Karpas-422 (cell line): ENCODE data around the gene SH3YL1. TPM values are rescaled to one million over a fixed set of nuclear protein-coding genes. Genes with fewer than 3 reads are reported as not detected.

Source experiments
- DNase-seq: peaks from one replicate; pipeline ENCODE4 v3.0.0-alpha.2; 2015
- H2AFZ ChIP-seq: fragments of 200-600 bp; sonication (generic); 2 replicates; pipeline ENCODE4 v1.6.1; 2014; ENCODE audit warnings: antibody characterized with exemption, low read length, mixed read lengths
- H3K27ac ChIP-seq: fragments of 200-600 bp; sonication (generic); 2 replicates; pipeline ENCODE4 v1.5.1; 2014; ENCODE audit warnings: mild to moderate bottlenecking, low read length, moderate library complexity
- H3K27me3 ChIP-seq: fragments of 200-600 bp; sonication (generic); 2 replicates; pipeline ENCODE4 v1.6.1; 2014; ENCODE audit warnings: low read length, mixed read lengths
- H3K36me3 ChIP-seq: fragments of 200-600 bp; sonication (generic); 2 replicates; pipeline ENCODE4 v1.6.1; 2014; ENCODE audit warnings: low read length, mixed read lengths; ENCODE audit not compliant: insufficient read depth
- H3K4me1 ChIP-seq: fragments of 200-600 bp; sonication (generic); 2 replicates; pipeline ENCODE4 v1.6.1; 2014; ENCODE audit warnings: mild to moderate bottlenecking, low read length, mixed read lengths
- H3K4me2 ChIP-seq: fragments of 200-600 bp; sonication (generic); 2 replicates; pipeline ENCODE4 v1.6.1; 2014; ENCODE audit warnings: low read length, low read depth, mild to moderate bottlenecking; ENCODE audit not compliant: poor library complexity, severe bottlenecking
- H3K4me3 ChIP-seq: fragments of 200-600 bp; sonication (generic); 2 replicates; pipeline ENCODE4 v1.5.1; 2014; ENCODE audit warnings: mild to moderate bottlenecking, antibody characterized with exemption, low read length, mixed read lengths
- H3K79me2 ChIP-seq: fragments of 200-600 bp; sonication (generic); 2 replicates; pipeline ENCODE4 v1.6.1; 2014; ENCODE audit warnings: mild to moderate bottlenecking, low read length, mixed read lengths
- H3K9ac ChIP-seq: fragments of 200-600 bp; sonication (generic); 2 replicates; pipeline ENCODE4 v1.6.0; 2014; ENCODE audit warnings: low read length
- H3K9me2 ChIP-seq: fragments of 200-600 bp; sonication (generic), shearing (Covaris generic); replicated peaks from 2 replicates; pipeline ENCODE4 v1.6.0; 2014; ENCODE audit warnings: mild to moderate bottlenecking, low read length, moderate library complexity; ENCODE audit not compliant: insufficient read depth
- H3K9me3 ChIP-seq: fragments of 300-700, 200-600 bp; sonication (generic); 2 replicates; pipeline ENCODE4 v1.6.1; 2014; ENCODE audit warnings: low read length, mixed read lengths
- H4K20me1 ChIP-seq: fragments of 200-600 bp; sonication (generic); 2 replicates; pipeline ENCODE4 v1.6.1; 2014; ENCODE audit warnings: mild to moderate bottlenecking, antibody characterized with exemption, low read length, low read depth; ENCODE audit not compliant: insufficient read depth
- total RNA-seq: library from RNA; depleted of rRNA; stranded (reverse); fragments of >200 nt; shearing (Covaris generic); gene quantifications from 2 replicates; pipeline ENCODE4 v1.2.3, GENCODE V29; 2014; ENCODE audit warnings: low replicate concordance

SH3YL1 gene
- total RNA-seq, 1 experiment from 2014 or later, result 20.6 TPM

GRCh38 chr2:234421-234820 lies 29.4 kb downstream of the SH3YL1 start:
- no peaks in the 10 kb centered on the region for H4K20me1 ChIP-seq
- no peak for DNase-seq
- no peak overlapping the region for H3K4me2 ChIP-seq
- H3K4me3 ChIP-seq, result no peak overlapping the region
- H3K27ac ChIP-seq, result no peak overlapping the region
- H3K4me1 ChIP-seq, result no peaks in the 10 kb centered on the region
- H2AFZ ChIP-seq, result no peak overlapping the region
- H3K27me3 ChIP-seq, result no peaks in the 10 kb centered on the region
- H3K9me2 ChIP-seq, result no peaks in the 10 kb centered on the region
- no peaks in the 10 kb centered on the region for H3K79me2 ChIP-seq
- H3K9me3 ChIP-seq, result no peaks in the 10 kb centered on the region
- no peak overlapping the region for H3K9ac ChIP-seq
- H3K36me3 ChIP-seq, result no peaks in the 10 kb centered on the region

- Histone ChIP-seq H3K27me3 (no peaks in the 10 kb centered on the region), H2AFZ (no peak overlapping the region), H3K4me2 (no peak overlapping the region), H3K9me2 (no peaks in the 10 kb centered on the region), H3K9me3 (no peaks in the 10 kb centered on the region), H3K4me1 (no peaks in the 10 kb centered on the region), H3K27ac (no peak overlapping the region), H3K9ac (no peak overlapping the region), H3K36me3 (no peaks in the 10 kb centered on the region), H3K79me2 (no peaks in the 10 kb centered on the region), H3K4me3 (no peak overlapping the region), H4K20me1 (no peaks in the 10 kb centered on the region)
- DNase-seq, result no peak
Measured at GRCh38 chr2:233030-233429, 30.8 kb downstream of the SH3YL1 start.

- Histone ChIP-seq H3K9ac (no peak overlapping the region), H3K9me2 (no peaks in the 10 kb centered on the region), H4K20me1 (no peaks in the 10 kb centered on the region), H3K27me3 (no peaks in the 10 kb centered on the region), H3K36me3 (no peaks in the 10 kb centered on the region), H3K4me2 (no peak overlapping the region), H3K4me3 (no peak overlapping the region), H2AFZ (no peak overlapping the region), H3K4me1 (no peaks in the 10 kb centered on the region), H3K9me3 (no peaks in the 10 kb centered on the region), H3K27ac (no peak overlapping the region), H3K79me2 (no peaks in the 10 kb centered on the region)
- DNase-seq, result no peak
Measured at GRCh38 chr2:231521-232185, 32.2 kb downstream of the SH3YL1 start.

GRCh38 chr2:228518-229278 lies 35.1 kb downstream of the SH3YL1 start:
- Histone ChIP-seq H3K4me1 (no peaks in the 10 kb centered on the region), H3K9ac (no peak overlapping the region), H3K9me2 (no peaks in the 10 kb centered on the region), H3K4me3 (no peak overlapping the region), H3K79me2 (no peaks in the 10 kb centered on the region), H3K36me3 (no peaks in the 10 kb centered on the region), H3K27me3 (no peaks in the 10 kb centered on the region), H3K27ac (no peak overlapping the region), H3K4me2 (no peak overlapping the region), H2AFZ (no peak overlapping the region), H3K9me3 (no peaks in the 10 kb centered on the region), H4K20me1 (no peaks in the 10 kb centered on the region)
- DNase-seq, result no peak

GRCh38 chr2:228115-228514 lies 35.7 kb downstream of the SH3YL1 start:
- Histone ChIP-seq H3K79me2 (no peaks in the 10 kb centered on the region), H2AFZ (no peak overlapping the region), H3K27me3 (no peaks in the 10 kb centered on the region), H4K20me1 (no peaks in the 10 kb centered on the region), H3K9ac (no peak overlapping the region), H3K36me3 (no peaks in the 10 kb centered on the region), H3K4me2 (no peak overlapping the region), H3K4me1 (no peaks in the 10 kb centered on the region), H3K27ac (no peak overlapping the region), H3K9me3 (no peaks in the 10 kb centered on the region), H3K4me3 (no peak overlapping the region), H3K9me2 (no peaks in the 10 kb centered on the region)
- DNase-seq, result no peak

- Histone ChIP-seq H3K4me2 (no peak overlapping the region), H3K79me2 (no peaks in the 10 kb centered on the region), H3K27me3 (no peaks in the 10 kb centered on the region), H4K20me1 (no peaks in the 10 kb centered on the region), H3K27ac (no peak overlapping the region), H3K4me3 (no peak overlapping the region), H3K9me3 (no peaks in the 10 kb centered on the region), H3K9ac (no peak overlapping the region), H2AFZ (no peak overlapping the region), H3K36me3 (no peaks in the 10 kb centered on the region), H3K9me2 (no peaks in the 10 kb centered on the region), H3K4me1 (no peaks in the 10 kb centered on the region)
- no peak for DNase-seq
Measured at GRCh38 chr2:223971-224760, 39.7 kb downstream of the SH3YL1 start.

- H3K36me3 ChIP-seq, result no peaks in the 10 kb centered on the region
- H3K27me3 ChIP-seq, result no peaks in the 10 kb centered on the region
- no peak overlapping the region for H3K9ac ChIP-seq
- H3K9me3 ChIP-seq, result no peaks in the 10 kb centered on the region
- no peak overlapping the region for H3K4me2 ChIP-seq
- no peaks in the 10 kb centered on the region for H3K4me1 ChIP-seq
- no peaks in the 10 kb centered on the region for H3K9me2 ChIP-seq
- DNase-seq, result no peak
- H2AFZ ChIP-seq, result no peak overlapping the region
- H3K27ac ChIP-seq, result no peak overlapping the region
- no peaks in the 10 kb centered on the region for H3K79me2 ChIP-seq
- no peaks in the 10 kb centered on the region for H4K20me1 ChIP-seq
- H3K4me3 ChIP-seq, result no peak overlapping the region
Measured at GRCh38 chr2:223451-223850, 40.4 kb downstream of the SH3YL1 start.

- Histone ChIP-seq H3K27me3 (no peaks in the 10 kb centered on the region), H4K20me1 (no peaks in the 10 kb centered on the region), H3K79me2 (no peaks in the 10 kb centered on the region), H3K9me3 (no peaks in the 10 kb centered on the region), H2AFZ (no peak overlapping the region), H3K27ac (no peak overlapping the region), H3K9me2 (no peaks in the 10 kb centered on the region), H3K9ac (no peak overlapping the region), H3K4me1 (no peaks in the 10 kb centered on the region), H3K4me3 (no peak overlapping the region), H3K4me2 (no peak overlapping the region), H3K36me3 (no peaks in the 10 kb centered on the region)
- no peak for DNase-seq
Measured at GRCh38 chr2:216068-216467, 47.8 kb downstream of the SH3YL1 start.
